CD14-positive monocyte (primary cell): Measurements from ENCODE around the gene CMC4. TPM values are rescaled to one million over a fixed set of nuclear protein-coding genes. Genes with fewer than 3 reads are reported as not detected.

ENCODE experiments used
- DNase-seq, 3 donors: peaks; one replicate each; pipeline ENCODE4 v3.0.0-alpha.2; 2011 to 2022
- H2AFZ ChIP-seq: 2 replicates; pipeline ENCODE4 v1.6.0; 2012; ENCODE audit warnings: mild to moderate bottlenecking, low read depth, low read length, inconsistent platforms; ENCODE audit not compliant: insufficient read depth, poor library complexity, severe bottlenecking
- H3K27ac ChIP-seq, 2 donors: 1 replicate in 1 of 2; 2 replicates in 1 of 2; pipeline ENCODE4 v1.5.1; 2012 to 2013; ENCODE audit warnings: low read length in 2 of 2, control low read depth in 1 of 2, inconsistent platforms in 1 of 2, low read depth in 1 of 2, mild to moderate bottlenecking in 1 of 2
- H3K27me3 ChIP-seq, 2 donors: one replicate each; pipeline versions ENCODE4 v1.6.0 to v1.6.1; 2011 to 2013; ENCODE audit warnings: low read length in 2 of 2; ENCODE audit not compliant: control insufficient read depth in 2 of 2, insufficient read depth in 2 of 2
- H3K36me3 ChIP-seq, 2 donors: replicated peaks in 1 of 2; 1 replicate in 1 of 2; 2 replicates in 1 of 2; pipeline versions ENCODE4 v1.5.1 to v1.6.1; 2012 to 2013; ENCODE audit warnings: low read length in 2 of 2, control low read depth in 1 of 2, inconsistent platforms in 1 of 2, mild to moderate bottlenecking in 1 of 2; ENCODE audit not compliant: insufficient read depth in 2 of 2, control insufficient read depth in 1 of 2
- H3K4me1 ChIP-seq, 2 donors: 1 replicate in 1 of 2; 2 replicates in 1 of 2; pipeline versions ENCODE4 v1.5.1 to v1.6.1; 2012 to 2013; ENCODE audit warnings: low read length in 2 of 2, control low read depth in 1 of 2, inconsistent platforms in 1 of 2, mild to moderate bottlenecking in 1 of 2, moderate library complexity in 1 of 2; ENCODE audit not compliant: insufficient read depth in 2 of 2, control insufficient read depth in 1 of 2
- H3K4me2 ChIP-seq: replicated peaks from 2 replicates; pipeline ENCODE3; 2012; ENCODE audit warnings: low read length, moderate library complexity, mild to moderate bottlenecking; ENCODE audit not compliant: poor library complexity, severe bottlenecking; ENCODE audit errors: extremely low read depth
- H3K4me3 ChIP-seq, 3 experiments: fragments of 200-600 bp in 1 of 3; sonication (generic) in 1 of 3; replicated peaks in 1 of 3; 1 replicate in 2 of 3; 2 replicates in 1 of 3; pipeline ENCODE4 v1.5.1; 2011 to 2013; ENCODE audit warnings: low read length in 3 of 3, mild to moderate bottlenecking in 3 of 3, control low read depth in 2 of 3, low read depth in 2 of 3, inconsistent platforms in 1 of 3, moderate library complexity in 1 of 3
- H3K79me2 ChIP-seq: 2 replicates; pipeline ENCODE4 v1.6.0; 2012; ENCODE audit warnings: mild to moderate bottlenecking, control low read depth, inconsistent platforms, low read length, moderate library complexity; ENCODE audit not compliant: insufficient read depth
- H3K9ac ChIP-seq: 2 replicates; pipeline ENCODE4 v1.6.0; 2017; ENCODE audit warnings: low read length, mild to moderate bottlenecking; ENCODE audit not compliant: insufficient read depth, poor library complexity, severe bottlenecking
- H3K9me3 ChIP-seq, 2 donors: replicated peaks in 1 of 2; 1 replicate in 1 of 2; 2 replicates in 1 of 2; pipeline versions ENCODE4 v1.5.1 to v1.6.1; 2012 to 2013; ENCODE audit warnings: low read length in 2 of 2, control low read depth in 1 of 2; ENCODE audit not compliant: control insufficient read depth in 1 of 2, insufficient read depth in 1 of 2
- H4K20me1 ChIP-seq: 2 replicates; pipeline ENCODE4 v1.6.0; 2012; ENCODE audit warnings: mild to moderate bottlenecking, low read length, control low read depth, moderate library complexity; ENCODE audit not compliant: insufficient read depth
- H3K27ac Mint-ChIP-seq, 7 donors: one replicate each; pipeline ENCODE4 v1.8.0; 2020; ENCODE audit warnings: mild to moderate bottlenecking in 7 of 7, mixed read lengths in 7 of 7, moderate library complexity in 6 of 7, inconsistent platforms in 2 of 7
- H3K27me3 Mint-ChIP-seq, 3 donors: one replicate each; pipeline ENCODE4 v1.8.0; 2021 to 2022; ENCODE audit warnings: low read depth in 3 of 3, mild to moderate bottlenecking in 3 of 3, mixed read lengths in 3 of 3, moderate library complexity in 3 of 3, inconsistent platforms in 1 of 3
- H3K36me3 Mint-ChIP-seq, 2 donors: one replicate each; pipeline ENCODE4 v1.8.0; 2020; ENCODE audit warnings: mixed read lengths in 2 of 2, inconsistent platforms in 1 of 2, mild to moderate bottlenecking in 1 of 2
- H3K4me1 Mint-ChIP-seq: one replicate; pipeline ENCODE4 v1.8.0; 2020; ENCODE audit warnings: mild to moderate bottlenecking, mixed read lengths
- H3K4me3 Mint-ChIP-seq, 2 donors: one replicate each; pipeline ENCODE4 v1.8.0; 2020; ENCODE audit warnings: mild to moderate bottlenecking in 2 of 2, mixed read lengths in 2 of 2, moderate library complexity in 1 of 2
- H3K9me3 Mint-ChIP-seq, 7 donors: one replicate each; pipeline ENCODE4 v1.8.0; 2020 to 2022; ENCODE audit warnings: mixed read lengths in 7 of 7, mild to moderate bottlenecking in 6 of 7, moderate library complexity in 6 of 7, inconsistent platforms in 2 of 7
- WGBS: methylation state at CpG from one replicate; pipeline ENCODE4 v1.1.5; 2013; ENCODE audit warnings: missing lambda C conversion rate; ENCODE audit not compliant: insufficient coverage; 5-methylcytosine and 5-hydroxymethylcytosine counted together
- intact Hi-C, 2 donors: fragments of 100-400 bp; cut with micrococcal nuclease; formaldehyde crosslinking; loops; one replicate each; pipeline versions ENCODE4 v1.15.0 to v1.15.1; 2023
- polyA plus RNA-seq, 3 donors: library from polyadenylated mRNA; depleted of rRNA in 1 of 3; unstranded in 2 of 3; stranded (reverse) in 1 of 3; fragments of 300-500 nt in 2 of 3; fragments of >200 nt in 1 of 3; fragmentation: Illumina TruSeq in 2 of 3; gene quantifications; 1 replicate in 2 of 3; 2 replicates in 1 of 3; pipeline ENCODE4 v1.2.3, GENCODE V29; 2012 to 2021
- TF ChIP-seq, protein P1 (sequence below): fragments of 200-600 bp; IDR thresholded peaks from one replicate; pipeline ENCODE4 v1.8.0; 2022; ENCODE audit warnings: antibody characterized with exemption, mild to moderate bottlenecking

CMC4 gene
- polyA plus RNA-seq, 3 donors = 6.4 to 11.1 (median 10.1) TPM

DNA sequence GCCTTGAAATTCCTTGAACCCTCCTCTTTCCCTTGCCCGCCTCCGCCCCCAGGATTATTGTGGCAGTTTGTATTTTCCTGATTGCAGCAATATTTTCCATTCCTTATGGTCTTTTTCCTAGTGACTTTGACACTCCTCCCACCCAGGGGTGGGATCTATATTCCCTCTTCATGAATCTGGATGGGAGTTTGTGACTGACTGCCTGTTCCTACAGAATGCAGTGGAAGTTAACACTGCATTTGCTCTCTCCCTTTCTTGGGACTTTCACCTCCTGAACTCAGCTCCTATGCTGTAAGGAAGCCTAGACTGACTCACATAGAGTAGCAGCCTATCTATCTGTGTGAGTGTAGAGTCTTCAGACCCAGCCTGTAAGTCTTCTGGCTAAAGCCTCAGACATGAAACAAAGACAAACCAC lies 42.1 kb downstream of the CMC4 start:
- H3K4me3 ChIP-seq = no peak overlapping the region
- H3K4me1 ChIP-seq = peaks cover 5 to 6% of the 10 kb centered on the region in 2 donors
- WGBS = no CpG with 5 or more reads among the region's 2 CpGs
- peaks cover 0 to 13% (median 0%) of the 10 kb centered on the region in 7 donors for H3K9me3 Mint-ChIP-seq
- peak overlapping the region in 5 of 7 donors; percentile 14 to 79 (median 49) for H3K27ac Mint-ChIP-seq
- H3K4me3 Mint-ChIP-seq = no peak overlapping the region
- H3K4me1 Mint-ChIP-seq = peaks cover 8% of the 10 kb centered on the region
- no peak overlapping the region for H2AFZ ChIP-seq
- peaks cover 4 to 5% of the 10 kb centered on the region in 2 donors for H3K36me3 Mint-ChIP-seq
- intact Hi-C loops = loop anchor here (5.0 kb wide), 1 partner anchor 43 kb away; the partner anchor contains the start of genes BRCC3 (in 2 of the 2), CMC4 (in 2 of the 2) and MTCP1 (in 2 of the 2)
- no peaks in the 10 kb centered on the region for H4K20me1 ChIP-seq
- H3K27me3 ChIP-seq = no peaks in the 10 kb centered on the region
- H3K27me3 Mint-ChIP-seq = peaks cover 0 to 1% (median 0%) of the 10 kb centered on the region in 3 donors
- DNase-seq = no peak
- H3K9me3 ChIP-seq = no peaks in the 10 kb centered on the region
- no peak overlapping the region for H3K27ac ChIP-seq
- H3K4me2 ChIP-seq = no peak overlapping the region
- H3K36me3 ChIP-seq = peaks cover 5 to 6% of the 10 kb centered on the region in 2 donors
- TF ChIP-seq, protein P1, sequence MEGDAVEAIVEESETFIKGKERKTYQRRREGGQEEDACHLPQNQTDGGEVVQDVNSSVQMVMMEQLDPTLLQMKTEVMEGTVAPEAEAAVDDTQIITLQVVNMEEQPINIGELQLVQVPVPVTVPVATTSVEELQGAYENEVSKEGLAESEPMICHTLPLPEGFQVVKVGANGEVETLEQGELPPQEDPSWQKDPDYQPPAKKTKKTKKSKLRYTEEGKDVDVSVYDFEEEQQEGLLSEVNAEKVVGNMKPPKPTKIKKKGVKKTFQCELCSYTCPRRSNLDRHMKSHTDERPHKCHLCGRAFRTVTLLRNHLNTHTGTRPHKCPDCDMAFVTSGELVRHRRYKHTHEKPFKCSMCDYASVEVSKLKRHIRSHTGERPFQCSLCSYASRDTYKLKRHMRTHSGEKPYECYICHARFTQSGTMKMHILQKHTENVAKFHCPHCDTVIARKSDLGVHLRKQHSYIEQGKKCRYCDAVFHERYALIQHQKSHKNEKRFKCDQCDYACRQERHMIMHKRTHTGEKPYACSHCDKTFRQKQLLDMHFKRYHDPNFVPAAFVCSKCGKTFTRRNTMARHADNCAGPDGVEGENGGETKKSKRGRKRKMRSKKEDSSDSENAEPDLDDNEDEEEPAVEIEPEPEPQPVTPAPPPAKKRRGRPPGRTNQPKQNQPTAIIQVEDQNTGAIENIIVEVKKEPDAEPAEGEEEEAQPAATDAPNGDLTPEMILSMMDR = no peak
- H3K79me2 ChIP-seq = peaks cover 39% of the 10 kb centered on the region
- H3K9ac ChIP-seq = no peak overlapping the region

DNA sequence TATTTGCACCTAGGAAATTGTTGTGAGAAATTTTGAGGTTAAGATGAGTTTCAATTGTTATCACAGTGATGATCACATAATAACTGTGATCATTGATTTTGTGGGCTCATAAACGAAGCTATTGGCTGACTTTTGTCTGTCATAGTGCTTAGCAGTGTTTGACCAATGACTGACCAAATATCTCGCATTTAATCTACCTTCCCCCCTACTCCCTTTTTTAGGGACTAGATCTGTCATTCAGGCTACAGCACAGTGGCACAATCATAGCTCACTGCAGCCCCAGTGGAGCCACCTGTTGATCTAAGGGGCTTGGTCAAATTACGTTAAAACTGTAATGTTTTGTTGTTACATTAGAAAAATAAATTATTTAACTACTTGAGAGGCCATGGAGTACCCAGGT lies 42.8 kb downstream of the CMC4 start:
- H3K4me3 ChIP-seq = peak overlapping the region in 2 of 3 experiments; percentile 80 to 85
- H3K4me2 ChIP-seq = peak overlapping the region; percentile 75
- WGBS = no CpG with 5 or more reads among the region's 3 CpGs
- H3K27ac ChIP-seq = peak overlapping the region in 1 of 2 donors; percentile 94
- Mint-ChIP-seq H3K4me1 (peaks cover 8% of the 10 kb centered on the region), H3K27me3 (peaks cover 0 to 2% (median 0%) of the 10 kb centered on the region in 3 donors), H3K4me3 (peak overlapping the region; percentile 76 to 82), H3K36me3 (peaks cover 4 to 5% of the 10 kb centered on the region in 2 donors), H3K9me3 (peaks cover 0 to 13% (median 0%) of the 10 kb centered on the region in 7 donors), H3K27ac (peak overlapping the region in 4 of 7 donors; percentile 82 to 97 (median 95))
- H3K4me1 ChIP-seq = peaks cover 5 to 6% of the 10 kb centered on the region in 2 donors
- H3K36me3 ChIP-seq = no peaks in the 10 kb centered on the region
- H3K79me2 ChIP-seq = peaks cover 39% of the 10 kb centered on the region
- no peak overlapping the region for H2AFZ ChIP-seq
- no peaks in the 10 kb centered on the region for H3K27me3 ChIP-seq
- DNase-seq = no peak
- intact Hi-C loops = loop anchor here (5.0 kb wide), 1 partner anchor 44 kb away; the partner anchor contains the start of genes BRCC3 (in 2 of the 2), CMC4 (in 2 of the 2) and MTCP1 (in 2 of the 2)
- no peaks in the 10 kb centered on the region for H4K20me1 ChIP-seq
- no peak overlapping the region for H3K9ac ChIP-seq
- no peaks in the 10 kb centered on the region for H3K9me3 ChIP-seq
- TF ChIP-seq, protein P1 = no peak
